ENCODE results near the gene ELP2. TPM values are rescaled to one million over a fixed set of nuclear protein-coding genes. Genes with fewer than 3 reads are reported as not detected.

The ELP2 gene
- total and polyA plus RNA-seq, 4 donors, result 38.1 to 99.3 (median 73.5) TPM

GRCh38 chr18:36176711-36177110 is 47.0 kb downstream of the ELP2 start:
- Histone ChIP-seq H3K9me3 (ENCODE audit: control insufficient read depth, low read length) (no peaks in the 10 kb centered on the region), H3K27ac (ENCODE audit: low read depth in 1 of 2, low read length in 2 of 2) (no peak overlapping the region), H3K27me3 (ENCODE audit: control insufficient read depth in 1 of 2, insufficient read depth in 2 of 2, low read length in 1 of 2) (no peaks in the 10 kb centered on the region), H3K4me3 (ENCODE audit: low read length in 2 of 2) (no peak overlapping the region), H3K4me1 (ENCODE audit: control insufficient read depth in 1 of 2, insufficient read depth in 2 of 2, low read length in 2 of 2) (no peaks in the 10 kb centered on the region), H3K36me3 (ENCODE audit: control insufficient read depth in 1 of 2, insufficient read depth in 2 of 2, low read length in 1 of 2) (peaks cover 2% of the 10 kb centered on the region in 2 donors)
- intact Hi-C loops (cut with DNase I), result loop anchor here in 1 of 2 donors (5.0 kb wide), 1 partner anchor 39 kb away; no protein-coding TSS in a partner anchor
- whole genome bisulfite sequencing, 2 donors, result 87 to 93% methylated on average over 9 of the region's 9 CpGs
- no peak for DNase-seq
- no peak for ATAC-seq (ENCODE audit: low FRiP score)

- H3K27me3 ChIP-seq (ENCODE audit: control insufficient read depth in 1 of 2, insufficient read depth in 2 of 2, low read length in 1 of 2), result no peaks in the 10 kb centered on the region
- no peaks in the 10 kb centered on the region for H3K4me1 ChIP-seq (ENCODE audit: control insufficient read depth in 1 of 2, insufficient read depth in 2 of 2, low read length in 2 of 2)
- H3K27ac ChIP-seq (ENCODE audit: low read depth in 1 of 2, low read length in 2 of 2), result no peak overlapping the region
- 70 to 72% methylated on average over 3 of the region's 3 CpGs for WGBS, 2 donors
- H3K9me3 ChIP-seq (ENCODE audit: control insufficient read depth, low read length), result no peaks in the 10 kb centered on the region
- ATAC-seq (ENCODE audit: low FRiP score), result no peak
- DNase-seq, result no peak
- intact Hi-C loops (cut with DNase I), result loop anchor here in 1 of 2 donors (5.0 kb wide), 1 partner anchor 41 kb away; no protein-coding TSS in a partner anchor
- H3K4me3 ChIP-seq (ENCODE audit: low read length in 2 of 2), result no peak overlapping the region
- H3K36me3 ChIP-seq (ENCODE audit: control insufficient read depth in 1 of 2, insufficient read depth in 2 of 2, low read length in 1 of 2), result peaks cover 2% of the 10 kb centered on the region in 2 donors
Measured at GRCh38 chr18:36177913-36178312, 48.2 kb downstream of the ELP2 start.

- H3K27ac ChIP-seq (ENCODE audit: low read depth in 1 of 2, low read length in 2 of 2), result peak overlapping the region in 1 of 2 donors; percentile 15
- no peaks in the 10 kb centered on the region for H3K27me3 ChIP-seq (ENCODE audit: control insufficient read depth in 1 of 2, insufficient read depth in 2 of 2, low read length in 1 of 2)
- 13 to 14% methylated on average over 7 of the region's 7 CpGs for WGBS, 2 donors
- H3K36me3 ChIP-seq (ENCODE audit: control insufficient read depth in 1 of 2, insufficient read depth in 2 of 2, low read length in 1 of 2), result peaks cover 2% of the 10 kb centered on the region in 2 donors
- DNase-seq (peak; percentile 89 to 90), ATAC-seq (ENCODE audit: low FRiP score) (peak; percentile 36)
- no peaks in the 10 kb centered on the region for H3K4me1 ChIP-seq (ENCODE audit: control insufficient read depth in 1 of 2, insufficient read depth in 2 of 2, low read length in 2 of 2)
- H3K9me3 ChIP-seq (ENCODE audit: control insufficient read depth, low read length), result no peaks in the 10 kb centered on the region
- no peak overlapping the region for H3K4me3 ChIP-seq (ENCODE audit: low read length in 2 of 2)
- intact Hi-C loops (cut with DNase I), result loop anchor here in 1 of 2 donors (5.0 kb wide), 1 partner anchor 42 kb away; no protein-coding TSS in a partner anchor
Measured at GRCh38 chr18:36179562-36180355, 50.1 kb downstream of the ELP2 start.

- ATAC-seq (ENCODE audit: low FRiP score) (no peak), DNase-seq (no peak)
- H3K27me3 ChIP-seq (ENCODE audit: control insufficient read depth in 1 of 2, insufficient read depth in 2 of 2, low read length in 1 of 2), result no peaks in the 10 kb centered on the region
- peaks cover 0 to 2% of the 10 kb centered on the region in 2 donors for H3K36me3 ChIP-seq (ENCODE audit: control insufficient read depth in 1 of 2, insufficient read depth in 2 of 2, low read length in 1 of 2)
- H3K4me1 ChIP-seq (ENCODE audit: control insufficient read depth in 1 of 2, insufficient read depth in 2 of 2, low read length in 2 of 2), result no peaks in the 10 kb centered on the region
- H3K9me3 ChIP-seq (ENCODE audit: control insufficient read depth, low read length), result no peaks in the 10 kb centered on the region
- intact Hi-C loops (cut with DNase I), result no loop called here
- H3K4me3 ChIP-seq (ENCODE audit: low read length in 2 of 2), result no peak overlapping the region
- H3K27ac ChIP-seq (ENCODE audit: low read depth in 1 of 2, low read length in 2 of 2), result no peak overlapping the region
- 88 to 89% methylated on average over 6 of the region's 6 CpGs for WGBS, 2 donors
Measured at GRCh38 chr18:36181441-36181840, 51.7 kb downstream of the ELP2 start.

- Histone ChIP-seq H3K27me3 (ENCODE audit: control insufficient read depth in 1 of 2, insufficient read depth in 2 of 2, low read length in 1 of 2) (no peaks in the 10 kb centered on the region), H3K4me1 (ENCODE audit: control insufficient read depth in 1 of 2, insufficient read depth in 2 of 2, low read length in 2 of 2) (no peaks in the 10 kb centered on the region), H3K4me3 (ENCODE audit: low read length in 2 of 2) (no peak overlapping the region), H3K9me3 (ENCODE audit: control insufficient read depth, low read length) (no peaks in the 10 kb centered on the region), H3K27ac (ENCODE audit: low read depth in 1 of 2, low read length in 2 of 2) (no peak overlapping the region), H3K36me3 (ENCODE audit: control insufficient read depth in 1 of 2, insufficient read depth in 2 of 2, low read length in 1 of 2) (peaks cover 0 to 1% of the 10 kb centered on the region in 2 donors)
- DNase-seq, result no peak
- intact Hi-C loops (cut with DNase I), result no loop called here
- WGBS, 2 donors, result 90 to 91% methylated on average over 3 of the region's 3 CpGs
- ATAC-seq (ENCODE audit: low FRiP score), result no peak
Measured at GRCh38 chr18:36181898-36182506, 52.3 kb downstream of the ELP2 start.

- DNase-seq (no peak), ATAC-seq (ENCODE audit: low FRiP score) (no peak)
- H3K36me3 ChIP-seq (ENCODE audit: control insufficient read depth in 1 of 2, insufficient read depth in 2 of 2, low read length in 1 of 2), result no peaks in the 10 kb centered on the region
- no peaks in the 10 kb centered on the region for H3K4me1 ChIP-seq (ENCODE audit: control insufficient read depth in 1 of 2, insufficient read depth in 2 of 2, low read length in 2 of 2)
- no peaks in the 10 kb centered on the region for H3K9me3 ChIP-seq (ENCODE audit: control insufficient read depth, low read length)
- H3K4me3 ChIP-seq (ENCODE audit: low read length in 2 of 2), result no peak overlapping the region
- 91 to 93% methylated on average over 6 of the region's 6 CpGs for WGBS, 2 donors
- intact Hi-C loops (cut with DNase I), result no loop called here
- H3K27ac ChIP-seq (ENCODE audit: low read depth in 1 of 2, low read length in 2 of 2), result no peak overlapping the region
- no peaks in the 10 kb centered on the region for H3K27me3 ChIP-seq (ENCODE audit: control insufficient read depth in 1 of 2, insufficient read depth in 2 of 2, low read length in 1 of 2)
Measured at GRCh38 chr18:36183033-36183432, 53.3 kb downstream of the ELP2 start.

- no peak for DNase-seq
- H3K4me3 ChIP-seq (ENCODE audit: low read length in 2 of 2), result no peak overlapping the region
- intact Hi-C loops (cut with DNase I), result no loop called here
- WGBS, 2 donors, result 91 to 95% methylated on average over 2 of the region's 2 CpGs
- no peak overlapping the region for H3K27ac ChIP-seq (ENCODE audit: low read depth in 1 of 2, low read length in 2 of 2)
- no peaks in the 10 kb centered on the region for H3K36me3 ChIP-seq (ENCODE audit: control insufficient read depth in 1 of 2, insufficient read depth in 2 of 2, low read length in 1 of 2)
- H3K4me1 ChIP-seq (ENCODE audit: control insufficient read depth in 1 of 2, insufficient read depth in 2 of 2, low read length in 2 of 2), result no peaks in the 10 kb centered on the region
- H3K9me3 ChIP-seq (ENCODE audit: control insufficient read depth, low read length), result no peaks in the 10 kb centered on the region
- no peaks in the 10 kb centered on the region for H3K27me3 ChIP-seq (ENCODE audit: control insufficient read depth in 1 of 2, insufficient read depth in 2 of 2, low read length in 1 of 2)
- no peak for ATAC-seq (ENCODE audit: low FRiP score)
Measured at GRCh38 chr18:36183987-36184386, 54.3 kb downstream of the ELP2 start.

- no peaks in the 10 kb centered on the region for H3K4me1 ChIP-seq (ENCODE audit: control insufficient read depth in 1 of 2, insufficient read depth in 2 of 2, low read length in 2 of 2)
- intact Hi-C loops (cut with DNase I), result loop anchor here in 1 of 2 donors (5.0 kb wide), 1 partner anchor 33 kb away; no protein-coding TSS in a partner anchor
Measured at GRCh38 chr18:36185157-36185556, 55.5 kb downstream of the ELP2 start.

More at GRCh38 chr18:36185157-36185556, 55.5 kb downstream of the ELP2 start:
- Histone ChIP-seq H3K4me3 (ENCODE audit: low read length in 2 of 2) (no peak overlapping the region), H3K9me3 (ENCODE audit: control insufficient read depth, low read length) (no peaks in the 10 kb centered on the region), H3K27ac (ENCODE audit: low read depth in 1 of 2, low read length in 2 of 2) (no peak overlapping the region), H3K27me3 (ENCODE audit: control insufficient read depth in 1 of 2, insufficient read depth in 2 of 2, low read length in 1 of 2) (no peaks in the 10 kb centered on the region), H3K36me3 (ENCODE audit: control insufficient read depth in 1 of 2, insufficient read depth in 2 of 2, low read length in 1 of 2) (no peaks in the 10 kb centered on the region)
- no peak for DNase-seq
- ATAC-seq (ENCODE audit: low FRiP score), result no peak
- WGBS, 2 donors, result 94 to 96% methylated on average over 3 of the region's 3 CpGs
